Uterus (tissue), 2 donors: Measurements from ENCODE around the gene PCSK7.
A peak's percentile ranks its signal among the peaks of the same experiment; 100 is the strongest.

Source experiments
- CTCF ChIP-seq, 4 experiments: fragments of 200-600 bp in 2 of 4; fragments of 450-650 bp in 2 of 4; sonication (generic) in 2 of 4; IDR thresholded peaks; one replicate each; pipeline ENCODE4 v1.5.1; 2016 to 2019; ENCODE audit warnings: antibody characterized with exemption in 4 of 4, mild to moderate bottlenecking in 2 of 4, moderate library complexity in 1 of 4
- POLR2A ChIP-seq, 2 donors: fragments of 450-650 bp; IDR thresholded peaks; one replicate each; pipeline ENCODE4 v1.6.1; 2016; ENCODE audit warnings: antibody characterized with exemption in 2 of 2, mild to moderate bottlenecking in 1 of 2, moderate library complexity in 1 of 2

GRCh38 chr11:117232092-117232878 lies 412 bp upstream of the PCSK7 start, which contains the start of gene RNF214:
- TF ChIP-seq CTCF (IDR thresholded peaks at IDR 0.05): peak; percentile 68 to 98 (median 94)
- peak; percentile 53 to 77 for TF ChIP-seq POLR2A (IDR thresholded peaks at IDR 0.05)
